Effector memory CD8-positive, alpha-beta T cell (primary cell): Measurements from ENCODE around the gene SUSD4.

ENCODE experiments used
- ATAC-seq: fragments of 150-1000 bp; cut with Tn5 transposase; replicated peaks from 2 replicates; pipeline ENCODE4 v1.10.0; 2021; ENCODE audit warnings: mild to moderate bottlenecking, moderate library complexity
- DNase-seq, 3 experiments: peaks; one replicate each; pipeline ENCODE4 v3.0.0; 2021
- H3K27ac Mint-ChIP-seq, 2 donors: one replicate each; pipeline ENCODE4 v1.8.0; 2022; ENCODE audit warnings: mild to moderate bottlenecking in 2 of 2, mixed read lengths in 2 of 2, moderate library complexity in 2 of 2
- H3K27me3 Mint-ChIP-seq, 2 donors: one replicate each; pipeline ENCODE4 v1.8.0; 2022; ENCODE audit warnings: mixed read lengths in 2 of 2
- H3K36me3 Mint-ChIP-seq: one replicate; pipeline ENCODE4 v1.8.0; 2022; ENCODE audit warnings: mild to moderate bottlenecking, moderate library complexity, mixed read lengths; ENCODE audit not compliant: insufficient read depth
- H3K4me1 Mint-ChIP-seq, 2 donors: one replicate each; pipeline ENCODE4 v1.8.0; 2022; ENCODE audit warnings: low read depth in 2 of 2, mixed read lengths in 2 of 2
- H3K4me3 Mint-ChIP-seq, 2 donors: one replicate each; pipeline ENCODE4 v1.8.0; 2022; ENCODE audit warnings: mild to moderate bottlenecking in 2 of 2, mixed read lengths in 2 of 2, moderate library complexity in 2 of 2
- H3K9me3 Mint-ChIP-seq, 2 donors: one replicate each; pipeline ENCODE4 v1.8.0; 2022; ENCODE audit warnings: mixed read lengths in 2 of 2

SUSD4 gene

DNA sequence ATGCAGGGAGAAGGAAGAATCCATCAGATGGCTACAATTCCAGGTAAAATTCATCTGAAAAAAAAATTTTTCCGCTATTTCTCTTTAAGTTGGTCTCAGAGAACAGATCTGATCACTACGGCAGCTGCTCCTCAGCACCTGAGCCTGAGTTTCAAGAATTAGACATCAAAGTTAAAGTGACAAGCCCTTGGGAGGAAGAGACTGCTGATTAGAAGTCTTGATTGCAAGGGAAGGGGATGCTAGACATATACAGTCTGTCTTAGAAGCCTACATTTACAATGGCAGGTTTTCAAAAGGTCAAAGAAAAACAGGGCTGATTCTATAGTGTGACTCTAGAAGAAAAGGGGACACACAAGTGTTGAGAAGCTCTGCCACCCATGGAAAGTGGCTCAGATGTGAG, 48.3 kb downstream of the SUSD4 start:
- H3K9me3 Mint-ChIP-seq = no peaks in the 10 kb centered on the region
- no peaks in the 10 kb centered on the region for H3K36me3 Mint-ChIP-seq
- no peak for DNase-seq
- peaks cover 17 to 33% of the 10 kb centered on the region in 2 donors for H3K27me3 Mint-ChIP-seq
- H3K4me3 Mint-ChIP-seq = no peak overlapping the region
- no peak for ATAC-seq
- no peak overlapping the region for H3K27ac Mint-ChIP-seq
- H3K4me1 Mint-ChIP-seq = peaks cover 0 to 2% of the 10 kb centered on the region in 2 donors

GRCh38 chr1:223313415-223313754, 50.6 kb downstream of the SUSD4 start:
- Mint-ChIP-seq H3K4me1 (peaks cover 0 to 2% of the 10 kb centered on the region in 2 donors), H3K36me3 (no peaks in the 10 kb centered on the region), H3K27me3 (peaks cover 16 to 28% of the 10 kb centered on the region in 2 donors), H3K27ac (no peak overlapping the region), H3K9me3 (no peaks in the 10 kb centered on the region), H3K4me3 (no peak overlapping the region)
- ATAC-seq (no peak), DNase-seq (no peak)

- DNase-seq (no peak), ATAC-seq (no peak)
- no peaks in the 10 kb centered on the region for H3K36me3 Mint-ChIP-seq
- peaks cover 16 to 28% of the 10 kb centered on the region in 2 donors for H3K27me3 Mint-ChIP-seq
- H3K27ac Mint-ChIP-seq = no peak overlapping the region
- H3K4me1 Mint-ChIP-seq = peaks cover 0 to 2% of the 10 kb centered on the region in 2 donors
- no peak overlapping the region for H3K4me3 Mint-ChIP-seq
- H3K9me3 Mint-ChIP-seq = no peaks in the 10 kb centered on the region
Observed at GRCh38 chr1:223312705-223313414, 51.1 kb downstream of the SUSD4 start.

- DNase-seq (no peak), ATAC-seq (no peak)
- H3K4me3 Mint-ChIP-seq = no peak overlapping the region
- H3K27me3 Mint-ChIP-seq = peaks cover 16 to 28% of the 10 kb centered on the region in 2 donors
- H3K4me1 Mint-ChIP-seq = peaks cover 0 to 2% of the 10 kb centered on the region in 2 donors
- no peaks in the 10 kb centered on the region for H3K9me3 Mint-ChIP-seq
- no peak overlapping the region for H3K27ac Mint-ChIP-seq
- H3K36me3 Mint-ChIP-seq = no peaks in the 10 kb centered on the region
Observed at GRCh38 chr1:223312273-223312672, 51.7 kb downstream of the SUSD4 start.

GRCh38 chr1:223311826-223312225, 52.1 kb downstream of the SUSD4 start:
- H3K4me1 Mint-ChIP-seq = peaks cover 0 to 2% of the 10 kb centered on the region in 2 donors
- H3K9me3 Mint-ChIP-seq = no peaks in the 10 kb centered on the region
- H3K36me3 Mint-ChIP-seq = no peaks in the 10 kb centered on the region
- ATAC-seq (no peak), DNase-seq (no peak)
- peaks cover 16 to 27% of the 10 kb centered on the region in 2 donors for H3K27me3 Mint-ChIP-seq
- H3K4me3 Mint-ChIP-seq = no peak overlapping the region
- H3K27ac Mint-ChIP-seq = no peak overlapping the region

GRCh38 chr1:223308136-223308535, 55.8 kb downstream of the SUSD4 start:
- Mint-ChIP-seq H3K36me3 (no peaks in the 10 kb centered on the region), H3K27me3 (peaks cover 0 to 4% of the 10 kb centered on the region in 2 donors), H3K4me3 (no peak overlapping the region), H3K9me3 (peaks cover 0 to 8% of the 10 kb centered on the region in 2 donors), H3K27ac (peak overlapping the region in 1 of 2 donors; percentile 35), H3K4me1 (no peaks in the 10 kb centered on the region)
- DNase-seq (no peak), ATAC-seq (no peak)

- H3K4me3 Mint-ChIP-seq = no peak overlapping the region
- H3K27ac Mint-ChIP-seq = no peak overlapping the region
Observed at GRCh38 chr1:223307544-223307943, 56.4 kb downstream of the SUSD4 start.

GRCh38 chr1:223304931-223305330, 59.0 kb downstream of the SUSD4 start:
- no peak overlapping the region for H3K4me3 Mint-ChIP-seq
- no peaks in the 10 kb centered on the region for H3K36me3 Mint-ChIP-seq
- H3K27ac Mint-ChIP-seq = no peak overlapping the region
- H3K27me3 Mint-ChIP-seq = peaks cover 0 to 4% of the 10 kb centered on the region in 2 donors
- H3K9me3 Mint-ChIP-seq = peaks cover 0 to 8% of the 10 kb centered on the region in 2 donors
- DNase-seq (no peak), ATAC-seq (no peak)
- peaks cover 0 to 10% of the 10 kb centered on the region in 2 donors for H3K4me1 Mint-ChIP-seq

More at GRCh38 chr1:223307544-223307943, 56.4 kb downstream of the SUSD4 start:
- peaks cover 0 to under 1% of the 10 kb centered on the region in 2 donors for H3K4me1 Mint-ChIP-seq
- DNase-seq (no peak), ATAC-seq (no peak)
- H3K36me3 Mint-ChIP-seq = no peaks in the 10 kb centered on the region
- peaks cover 0 to 4% of the 10 kb centered on the region in 2 donors for H3K27me3 Mint-ChIP-seq
- peaks cover 0 to 8% of the 10 kb centered on the region in 2 donors for H3K9me3 Mint-ChIP-seq

- ATAC-seq = peak; percentile 97
- H3K4me3 Mint-ChIP-seq = no peak overlapping the region
Observed at GRCh38 chr1:223301371-223301770, 62.6 kb downstream of the SUSD4 start.

GRCh38 chr1:223299553-223299952, 64.4 kb downstream of the SUSD4 start:
- Mint-ChIP-seq H3K4me3 (no peak overlapping the region), H3K27ac (peak overlapping the region in 1 of 2 donors; percentile 45), H3K36me3 (no peaks in the 10 kb centered on the region), H3K27me3 (no peaks in the 10 kb centered on the region), H3K9me3 (peaks cover 0 to 8% of the 10 kb centered on the region in 2 donors), H3K4me1 (peaks cover 0 to 12% of the 10 kb centered on the region in 2 donors)
- no peak for ATAC-seq
- DNase-seq = no peak

More at GRCh38 chr1:223301371-223301770, 62.6 kb downstream of the SUSD4 start:
- Mint-ChIP-seq H3K36me3 (no peaks in the 10 kb centered on the region), H3K27ac (peak overlapping the region in 1 of 2 donors; percentile 69), H3K9me3 (peaks cover 0 to 8% of the 10 kb centered on the region in 2 donors), H3K27me3 (peaks cover 0 to 4% of the 10 kb centered on the region in 2 donors), H3K4me1 (peaks cover 0 to 12% of the 10 kb centered on the region in 2 donors)
- DNase-seq = no peak

DNA sequence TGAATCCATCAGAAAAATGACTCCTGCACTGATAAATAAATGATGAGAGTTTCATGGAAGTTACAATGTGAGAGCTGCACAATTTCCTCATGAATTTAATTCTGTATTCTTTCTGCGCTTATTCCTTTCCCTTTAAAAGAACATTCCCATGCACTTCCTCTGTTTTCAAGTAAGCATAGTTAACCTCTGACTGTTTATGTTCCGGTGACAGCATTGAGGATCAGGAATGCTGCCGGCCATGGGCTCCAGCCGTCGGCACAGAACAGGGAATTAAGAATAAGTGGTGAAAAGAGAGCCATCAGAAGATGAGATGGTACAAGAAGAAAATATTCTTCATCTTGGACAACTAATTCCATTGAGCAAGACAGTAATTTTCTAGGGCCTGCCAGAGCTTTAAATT, 65.3 kb downstream of the SUSD4 start:
- Mint-ChIP-seq H3K36me3 (no peaks in the 10 kb centered on the region), H3K4me3 (no peak overlapping the region), H3K9me3 (peaks cover 0 to 6% of the 10 kb centered on the region in 2 donors), H3K4me1 (peaks cover 0 to 12% of the 10 kb centered on the region in 2 donors), H3K27me3 (no peaks in the 10 kb centered on the region), H3K27ac (no peak overlapping the region)
- DNase-seq (no peak), ATAC-seq (no peak)

- no peak for ATAC-seq
- H3K36me3 Mint-ChIP-seq = no peaks in the 10 kb centered on the region
Observed at GRCh38 chr1:223297800-223298199, 66.2 kb downstream of the SUSD4 start.

DNA sequence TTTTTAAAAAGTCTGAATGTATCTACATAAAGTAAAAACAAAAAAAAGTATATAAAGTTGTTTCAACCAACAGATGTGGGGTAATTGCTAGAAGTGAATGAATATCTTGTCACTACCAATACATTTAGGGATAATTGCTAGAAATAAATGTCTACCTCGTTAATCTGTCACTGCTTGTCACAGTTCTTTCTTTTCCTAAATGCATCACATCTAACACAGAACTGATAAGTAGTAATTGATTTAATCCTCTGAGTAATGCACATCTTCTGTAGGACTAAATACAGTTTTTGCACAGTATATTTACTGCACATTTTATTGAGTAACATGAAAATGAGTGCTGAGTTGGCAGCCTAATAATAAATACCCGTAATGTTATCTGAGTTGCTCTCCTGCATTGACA, 72.2 kb downstream of the SUSD4 start:
- Mint-ChIP-seq H3K9me3 (no peaks in the 10 kb centered on the region), H3K4me1 (peaks cover 0 to 2% of the 10 kb centered on the region in 2 donors), H3K36me3 (no peaks in the 10 kb centered on the region), H3K4me3 (no peak overlapping the region), H3K27me3 (peaks cover 12 to 17% of the 10 kb centered on the region in 2 donors), H3K27ac (no peak overlapping the region)
- no peak for DNase-seq
- ATAC-seq = no peak

More at GRCh38 chr1:223297800-223298199, 66.2 kb downstream of the SUSD4 start:
- peaks cover 0 to 12% of the 10 kb centered on the region in 2 donors for H3K4me1 Mint-ChIP-seq
- H3K9me3 Mint-ChIP-seq = no peaks in the 10 kb centered on the region
- no peak overlapping the region for H3K27ac Mint-ChIP-seq
- no peak overlapping the region for H3K4me3 Mint-ChIP-seq
- no peak for DNase-seq
- H3K27me3 Mint-ChIP-seq = peaks cover 6 to 8% of the 10 kb centered on the region in 2 donors

- no peaks in the 10 kb centered on the region for H3K36me3 Mint-ChIP-seq
- peaks cover 0 to 2% of the 10 kb centered on the region in 2 donors for H3K4me1 Mint-ChIP-seq
- H3K9me3 Mint-ChIP-seq = peaks cover 3 to 4% of the 10 kb centered on the region in 2 donors
- ATAC-seq (no peak), DNase-seq (no peak)
- no peak overlapping the region for H3K27ac Mint-ChIP-seq
- H3K4me3 Mint-ChIP-seq = no peak overlapping the region
- peaks cover 15 to 17% of the 10 kb centered on the region in 2 donors for H3K27me3 Mint-ChIP-seq
Observed at GRCh38 chr1:223290397-223290796, 73.6 kb downstream of the SUSD4 start.
